Measurements from ENCODE around the gene COL5A1.

The COL5A1 gene

DNA sequence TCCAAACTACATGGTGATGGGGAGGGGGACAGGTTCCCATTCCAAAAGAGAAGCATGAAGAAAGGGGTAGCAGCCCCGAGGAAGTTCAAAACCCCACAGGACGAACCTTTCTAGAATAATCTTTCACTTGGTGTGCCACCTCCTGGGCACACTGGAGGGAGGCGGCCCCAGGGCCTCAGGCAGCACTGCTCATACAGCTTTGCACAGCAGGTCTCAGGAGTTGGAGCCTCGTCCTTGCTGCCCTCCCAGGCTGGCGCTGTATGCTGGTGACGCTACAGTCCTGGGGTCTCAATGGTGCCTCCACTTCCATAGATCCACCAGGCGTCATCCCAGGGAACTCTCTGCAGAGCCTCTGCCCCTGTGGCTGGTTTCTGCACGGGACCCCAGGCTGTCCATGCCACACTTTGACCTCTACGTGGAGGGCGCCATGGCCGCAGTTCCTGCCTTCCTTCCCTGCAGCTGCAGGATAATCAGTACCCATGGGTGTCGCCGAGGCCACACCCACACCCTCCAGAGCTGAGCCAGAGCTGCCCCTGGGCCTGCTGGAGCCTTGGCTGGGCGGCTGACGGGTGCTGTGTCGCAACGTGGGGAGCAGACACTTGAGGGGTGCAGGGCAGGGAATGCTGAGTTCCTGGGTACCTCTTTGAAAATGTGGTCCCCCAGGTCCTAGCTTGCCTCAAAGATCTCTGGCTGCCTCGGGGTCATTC lies 95.3 kb downstream of the COL5A1 start:
- Histone ChIP-seq H3K4me2 (ENCODE audit: low read length) (no peak overlapping the region), H4K8ac (ENCODE audit: low read depth, low read length) (no peak overlapping the region), H3K23ac (ENCODE audit: low read length) (no peak overlapping the region), H3K79me1 (ENCODE audit: low read length) (no peaks in the 10 kb centered on the region), H3K27ac (ENCODE audit: low read depth, low read length) (no peak overlapping the region), H3K4me1 (ENCODE audit: control insufficient read depth, low read depth, low read length) (no peaks in the 10 kb centered on the region), H4K5ac (ENCODE audit: low read length) (no peak overlapping the region), H3K56ac (ENCODE audit: low read length) (no peak overlapping the region), H3K79me2 (ENCODE audit: control insufficient read depth, insufficient read depth, low read length) (no peaks in the 10 kb centered on the region), H3K4me3 (ENCODE audit: low read length) (no peak overlapping the region), H3K27me3 (ENCODE audit: insufficient read depth, low read length, poor library complexity) (no peaks in the 10 kb centered on the region), H2AK5ac (ENCODE audit: low read length) (no peak overlapping the region), H2BK15ac (replicated peaks; ENCODE audit: low read depth) (no peak overlapping the region), H2BK120ac (ENCODE audit: low read depth, low read length) (no peak overlapping the region), H3K18ac (ENCODE audit: low read length) (no peak overlapping the region), H3K9ac (ENCODE audit: low read length) (no peak overlapping the region), H3K36me3 (ENCODE audit: control insufficient read depth, insufficient read depth, low read length) (peaks cover 12% of the 10 kb centered on the region), H3K4ac (ENCODE audit: low read depth, low read length) (no peak overlapping the region), H2BK5ac (ENCODE audit: low read length) (no peak overlapping the region)
- no peak for DNase-seq
- WGBS (ENCODE audit: extremely low coverage, insufficient coverage, low lambda C conversion rate) = no CpG with 5 or more reads among the region's 18 CpGs

DNA sequence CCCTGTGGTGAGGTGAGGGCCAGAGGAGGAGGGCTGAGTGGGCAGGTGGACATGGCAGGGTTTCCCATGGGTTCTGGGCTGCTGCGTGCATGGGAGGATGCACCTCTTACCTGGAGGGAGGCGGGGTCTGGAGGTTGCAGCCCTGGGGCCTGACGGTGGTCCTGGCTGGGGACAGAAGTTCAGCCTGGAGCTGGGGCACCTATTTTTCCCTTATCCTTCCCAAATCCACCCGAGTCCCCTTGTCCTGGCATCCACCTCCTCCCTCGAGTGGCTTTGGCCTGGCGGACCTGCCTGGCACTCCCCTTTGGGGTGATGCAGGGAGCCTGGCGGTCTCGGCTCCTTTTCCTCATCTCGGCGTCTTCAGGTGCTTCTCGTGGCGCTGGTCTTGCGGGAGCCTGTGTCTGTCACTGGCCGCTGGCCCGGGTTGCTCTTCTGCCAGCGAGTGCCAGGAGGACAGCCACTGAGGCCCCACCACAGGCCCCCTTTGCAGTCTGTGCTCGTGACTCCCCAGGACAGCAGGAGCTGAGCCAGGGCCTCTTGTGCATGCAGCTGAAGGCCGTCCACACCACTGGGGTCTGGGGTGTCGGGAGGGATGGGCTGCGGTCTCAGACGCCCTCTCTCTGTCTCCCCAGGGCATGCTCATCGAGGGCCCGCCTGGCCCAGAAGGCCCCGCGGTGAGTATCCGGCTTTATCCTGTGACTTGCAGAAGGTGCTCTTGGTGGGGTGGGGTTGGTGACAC lies 96.4 kb downstream of the COL5A1 start:
- Histone ChIP-seq H3K4me1 (ENCODE audit: control insufficient read depth, low read depth, low read length) (no peaks in the 10 kb centered on the region), H3K27ac (ENCODE audit: low read depth, low read length) (no peak overlapping the region), H3K79me2 (ENCODE audit: control insufficient read depth, insufficient read depth, low read length) (no peaks in the 10 kb centered on the region), H3K27me3 (ENCODE audit: insufficient read depth, low read length, poor library complexity) (no peaks in the 10 kb centered on the region), H3K4me2 (ENCODE audit: low read length) (no peak overlapping the region), H3K56ac (ENCODE audit: low read length) (no peak overlapping the region), H4K8ac (ENCODE audit: low read depth, low read length) (no peak overlapping the region), H3K4ac (ENCODE audit: low read depth, low read length) (no peak overlapping the region), H3K23ac (ENCODE audit: low read length) (no peak overlapping the region), H2AK5ac (ENCODE audit: low read length) (no peak overlapping the region), H2BK5ac (ENCODE audit: low read length) (no peak overlapping the region), H3K9ac (ENCODE audit: low read length) (no peak overlapping the region), H3K4me3 (ENCODE audit: low read length) (no peak overlapping the region), H2BK15ac (replicated peaks; ENCODE audit: low read depth) (no peak overlapping the region), H2BK120ac (ENCODE audit: low read depth, low read length) (no peak overlapping the region), H3K79me1 (ENCODE audit: low read length) (no peaks in the 10 kb centered on the region), H3K36me3 (ENCODE audit: control insufficient read depth, insufficient read depth, low read length) (peaks cover 4% of the 10 kb centered on the region), H3K18ac (ENCODE audit: low read length) (no peak overlapping the region), H4K5ac (ENCODE audit: low read length) (no peak overlapping the region)
- no peak for DNase-seq
- no CpG with 5 or more reads among the region's 26 CpGs for WGBS (ENCODE audit: extremely low coverage, insufficient coverage, low lambda C conversion rate)

DNA sequence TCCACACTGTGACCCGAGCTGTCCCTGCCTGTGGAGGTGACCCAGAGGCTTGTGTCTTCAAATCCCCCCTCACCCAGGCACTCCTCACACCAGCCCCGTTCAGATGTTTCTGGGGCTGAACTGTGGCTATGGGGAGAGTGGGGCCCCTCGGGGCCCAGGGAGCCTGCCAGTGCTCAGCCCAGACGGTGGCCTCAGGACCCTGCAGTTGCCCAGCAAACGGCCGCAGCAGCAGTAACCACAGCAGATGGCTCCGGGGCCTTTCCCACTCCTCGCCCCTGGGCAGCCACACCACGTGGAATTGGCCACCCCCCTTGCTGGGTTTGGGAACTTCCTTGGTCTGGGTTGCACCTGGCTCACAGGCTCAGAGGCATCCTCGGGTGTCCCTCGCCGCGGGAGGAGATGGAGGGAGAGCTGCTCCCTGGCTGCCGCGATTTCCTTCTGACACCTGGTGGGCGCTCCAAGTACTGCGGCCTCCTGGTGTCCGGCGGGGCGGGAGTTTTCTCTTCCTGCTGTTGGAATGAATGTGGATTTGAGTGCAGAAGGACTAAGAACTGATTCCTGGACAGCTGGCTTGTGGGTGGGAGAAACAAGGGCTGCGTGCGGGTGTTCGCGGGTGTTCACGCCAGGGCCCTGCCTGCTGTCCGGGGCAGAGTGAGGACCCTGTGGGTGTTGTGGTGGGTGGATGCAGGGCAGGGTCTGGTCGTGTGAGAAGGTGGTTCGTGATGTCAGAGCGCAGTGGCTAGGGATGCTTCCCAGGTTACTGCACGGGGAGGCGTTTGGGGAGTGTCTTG lies 97.5 kb downstream of the COL5A1 start:
- Histone ChIP-seq H3K79me2 (ENCODE audit: control insufficient read depth, insufficient read depth, low read length) (no peaks in the 10 kb centered on the region), H3K9ac (ENCODE audit: low read length) (no peak overlapping the region), H2BK120ac (ENCODE audit: low read depth, low read length) (no peak overlapping the region), H2BK5ac (ENCODE audit: low read length) (no peak overlapping the region), H4K8ac (ENCODE audit: low read depth, low read length) (no peak overlapping the region), H3K4me2 (ENCODE audit: low read length) (no peak overlapping the region), H2BK15ac (replicated peaks; ENCODE audit: low read depth) (no peak overlapping the region), H2AK5ac (ENCODE audit: low read length) (no peak overlapping the region), H3K56ac (ENCODE audit: low read length) (no peak overlapping the region), H3K4me3 (ENCODE audit: low read length) (no peak overlapping the region), H3K27me3 (ENCODE audit: insufficient read depth, low read length, poor library complexity) (no peaks in the 10 kb centered on the region), H3K4ac (ENCODE audit: low read depth, low read length) (no peak overlapping the region), H3K4me1 (ENCODE audit: control insufficient read depth, low read depth, low read length) (no peaks in the 10 kb centered on the region), H3K18ac (ENCODE audit: low read length) (no peak overlapping the region), H3K79me1 (ENCODE audit: low read length) (no peaks in the 10 kb centered on the region), H3K23ac (ENCODE audit: low read length) (no peak overlapping the region), H3K27ac (ENCODE audit: low read depth, low read length) (no peak overlapping the region), H4K5ac (ENCODE audit: low read length) (no peak overlapping the region), H3K36me3 (ENCODE audit: control insufficient read depth, insufficient read depth, low read length) (peaks cover 4% of the 10 kb centered on the region)
- DNase-seq = peak; percentile 67
- WGBS (ENCODE audit: extremely low coverage, insufficient coverage, low lambda C conversion rate) = no CpG with 5 or more reads among the region's 31 CpGs

DNA sequence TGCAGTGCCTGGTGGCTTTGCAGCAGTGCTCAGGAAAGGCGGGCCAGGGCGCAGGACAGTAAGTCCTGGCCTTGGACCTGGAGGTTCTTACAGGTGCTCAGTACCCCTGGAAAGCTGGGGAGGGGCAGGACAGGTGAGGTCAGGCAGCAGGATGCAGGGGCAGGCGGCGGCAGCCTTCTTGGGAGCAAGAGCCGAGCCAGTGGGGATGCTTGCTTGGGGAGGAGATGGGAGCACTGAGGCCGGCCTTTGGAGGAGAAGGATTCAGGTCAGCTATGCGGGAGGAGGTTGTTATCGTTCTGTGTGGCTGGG lies 98.0 kb downstream of the COL5A1 start:
- no peaks in the 10 kb centered on the region for H3K4me1 ChIP-seq (ENCODE audit: control insufficient read depth, low read depth, low read length)
- H3K56ac ChIP-seq (ENCODE audit: low read length) = no peak overlapping the region
- H2BK15ac ChIP-seq (replicated peaks; ENCODE audit: low read depth) = no peak overlapping the region
- H3K79me1 ChIP-seq (ENCODE audit: low read length) = peaks cover 2% of the 10 kb centered on the region
- H2BK5ac ChIP-seq (ENCODE audit: low read length) = no peak overlapping the region
- H2BK120ac ChIP-seq (ENCODE audit: low read depth, low read length) = no peak overlapping the region
- no peak overlapping the region for H3K18ac ChIP-seq (ENCODE audit: low read length)
- no peak for DNase-seq
- H4K5ac ChIP-seq (ENCODE audit: low read length) = no peak overlapping the region
- H3K23ac ChIP-seq (ENCODE audit: low read length) = no peak overlapping the region
- peaks cover 9% of the 10 kb centered on the region for H3K36me3 ChIP-seq (ENCODE audit: control insufficient read depth, insufficient read depth, low read length)
- no CpG with 5 or more reads among the region's 8 CpGs for WGBS (ENCODE audit: extremely low coverage, insufficient coverage, low lambda C conversion rate)
- no peak overlapping the region for H2AK5ac ChIP-seq (ENCODE audit: low read length)
- H3K9ac ChIP-seq (ENCODE audit: low read length) = no peak overlapping the region
- H4K8ac ChIP-seq (ENCODE audit: low read depth, low read length) = no peak overlapping the region
- no peak overlapping the region for H3K4me3 ChIP-seq (ENCODE audit: low read length)
- no peaks in the 10 kb centered on the region for H3K79me2 ChIP-seq (ENCODE audit: control insufficient read depth, insufficient read depth, low read length)
- H3K27ac ChIP-seq (ENCODE audit: low read depth, low read length) = no peak overlapping the region
- H3K27me3 ChIP-seq (ENCODE audit: insufficient read depth, low read length, poor library complexity) = no peaks in the 10 kb centered on the region
- no peak overlapping the region for H3K4ac ChIP-seq (ENCODE audit: low read depth, low read length)
- no peak overlapping the region for H3K4me2 ChIP-seq (ENCODE audit: low read length)

DNA sequence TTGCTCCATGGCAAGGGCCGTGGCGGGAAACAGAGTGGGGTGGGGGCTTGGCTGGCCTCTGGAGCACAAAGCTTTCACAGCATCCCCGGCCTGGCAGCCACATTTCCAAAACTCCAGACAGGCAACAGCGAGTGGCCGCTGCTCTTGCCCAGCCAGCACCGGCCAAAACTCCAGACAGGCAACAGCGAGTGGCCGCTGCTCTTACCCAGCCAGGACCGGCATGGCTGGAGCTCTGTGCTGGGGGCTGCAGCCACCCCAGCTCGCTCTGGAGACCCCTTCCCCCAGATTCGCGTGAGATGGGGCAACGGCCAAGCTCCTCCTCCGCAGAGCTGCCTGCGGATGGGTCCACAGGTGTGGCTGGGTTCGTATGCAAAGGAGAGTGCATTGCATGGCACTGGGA lies 98.5 kb downstream of the COL5A1 start:
- Histone ChIP-seq H3K18ac (ENCODE audit: low read length) (no peak overlapping the region), H2BK15ac (replicated peaks; ENCODE audit: low read depth) (no peak overlapping the region), H3K27me3 (ENCODE audit: insufficient read depth, low read length, poor library complexity) (no peaks in the 10 kb centered on the region), H3K79me2 (ENCODE audit: control insufficient read depth, insufficient read depth, low read length) (no peaks in the 10 kb centered on the region), H3K4me2 (ENCODE audit: low read length) (no peak overlapping the region), H2BK120ac (ENCODE audit: low read depth, low read length) (no peak overlapping the region), H3K4me1 (ENCODE audit: control insufficient read depth, low read depth, low read length) (no peaks in the 10 kb centered on the region), H3K56ac (ENCODE audit: low read length) (no peak overlapping the region), H3K23ac (ENCODE audit: low read length) (no peak overlapping the region), H3K4me3 (ENCODE audit: low read length) (no peak overlapping the region), H3K27ac (ENCODE audit: low read depth, low read length) (no peak overlapping the region), H4K8ac (ENCODE audit: low read depth, low read length) (no peak overlapping the region), H4K5ac (ENCODE audit: low read length) (no peak overlapping the region), H2AK5ac (ENCODE audit: low read length) (no peak overlapping the region), H3K36me3 (ENCODE audit: control insufficient read depth, insufficient read depth, low read length) (peaks cover 11% of the 10 kb centered on the region), H2BK5ac (ENCODE audit: low read length) (no peak overlapping the region), H3K9ac (ENCODE audit: low read length) (no peak overlapping the region), H3K79me1 (ENCODE audit: low read length) (peaks cover 2% of the 10 kb centered on the region), H3K4ac (ENCODE audit: low read depth, low read length) (no peak overlapping the region)
- no CpG with 5 or more reads among the region's 16 CpGs for WGBS (ENCODE audit: extremely low coverage, insufficient coverage, low lambda C conversion rate)
- no peak for DNase-seq
